ENCODE results near the gene PAAF1. TPM values are rescaled to one million over a fixed set of nuclear protein-coding genes. Genes with fewer than 3 reads are reported as not detected.

Gene PAAF1
- total and polyA plus RNA-seq, 2 donors from 2014 or later = 18.2 to 31.4 TPM

DNA sequence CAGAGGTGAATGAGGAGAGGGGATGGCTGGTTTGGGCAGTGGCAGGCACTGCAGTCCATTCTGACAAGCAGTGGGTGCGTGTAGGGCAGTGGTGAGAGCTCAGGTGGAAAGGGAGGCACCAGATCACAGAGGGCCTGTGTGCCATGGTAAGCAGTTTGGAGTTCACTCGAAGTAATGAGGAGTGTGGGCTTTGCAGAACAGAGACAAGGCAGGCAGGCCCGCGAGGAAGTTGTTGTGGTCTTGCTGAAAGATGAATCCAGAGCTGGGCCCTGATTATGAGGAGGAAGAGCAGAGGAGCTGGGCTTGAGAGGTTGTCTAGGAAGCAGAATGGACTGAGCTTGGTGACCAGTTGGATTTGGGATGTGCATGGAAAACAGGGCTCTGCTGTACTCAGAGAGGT, 72.4 kb downstream of the PAAF1 start:
- Histone ChIP-seq H3K4me3 (ENCODE audit: low read length in 3 of 3) (no peak overlapping the region), H3K27me3 (ENCODE audit: control insufficient read depth, insufficient read depth, low read length) (no peaks in the 10 kb centered on the region), H3K27ac (ENCODE audit: low read depth in 2 of 2, low read length in 2 of 2) (no peak overlapping the region), H3K9ac (ENCODE audit: low read length in 3 of 3) (no peak overlapping the region), H3K4me1 (ENCODE audit: control insufficient read depth in 2 of 3, insufficient read depth in 2 of 3, low read depth in 1 of 3, low read length in 3 of 3) (no peaks in the 10 kb centered on the region), H3K36me3 (ENCODE audit: control insufficient read depth in 2 of 3, insufficient read depth in 3 of 3, low read length in 3 of 3) (no peaks in the 10 kb centered on the region), H3K9me3 (ENCODE audit: control insufficient read depth in 2 of 3, insufficient read depth in 1 of 3, low read length in 3 of 3) (peaks cover 0 to 6% (median 0%) of the 10 kb centered on the region in 3 donors)
- FAIRE-seq = no peak
- TF ChIP-seq, protein P1, sequence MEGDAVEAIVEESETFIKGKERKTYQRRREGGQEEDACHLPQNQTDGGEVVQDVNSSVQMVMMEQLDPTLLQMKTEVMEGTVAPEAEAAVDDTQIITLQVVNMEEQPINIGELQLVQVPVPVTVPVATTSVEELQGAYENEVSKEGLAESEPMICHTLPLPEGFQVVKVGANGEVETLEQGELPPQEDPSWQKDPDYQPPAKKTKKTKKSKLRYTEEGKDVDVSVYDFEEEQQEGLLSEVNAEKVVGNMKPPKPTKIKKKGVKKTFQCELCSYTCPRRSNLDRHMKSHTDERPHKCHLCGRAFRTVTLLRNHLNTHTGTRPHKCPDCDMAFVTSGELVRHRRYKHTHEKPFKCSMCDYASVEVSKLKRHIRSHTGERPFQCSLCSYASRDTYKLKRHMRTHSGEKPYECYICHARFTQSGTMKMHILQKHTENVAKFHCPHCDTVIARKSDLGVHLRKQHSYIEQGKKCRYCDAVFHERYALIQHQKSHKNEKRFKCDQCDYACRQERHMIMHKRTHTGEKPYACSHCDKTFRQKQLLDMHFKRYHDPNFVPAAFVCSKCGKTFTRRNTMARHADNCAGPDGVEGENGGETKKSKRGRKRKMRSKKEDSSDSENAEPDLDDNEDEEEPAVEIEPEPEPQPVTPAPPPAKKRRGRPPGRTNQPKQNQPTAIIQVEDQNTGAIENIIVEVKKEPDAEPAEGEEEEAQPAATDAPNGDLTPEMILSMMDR (IDR thresholded peaks at IDR 0.05; ENCODE audit: borderline replicate concordance, extremely low read depth, insufficient read depth) = no peak
- intact Hi-C loops (cut with DNase I) = no loop called here
- peak in 1 of 5 donors; percentile 30 for DNase-seq

DNA sequence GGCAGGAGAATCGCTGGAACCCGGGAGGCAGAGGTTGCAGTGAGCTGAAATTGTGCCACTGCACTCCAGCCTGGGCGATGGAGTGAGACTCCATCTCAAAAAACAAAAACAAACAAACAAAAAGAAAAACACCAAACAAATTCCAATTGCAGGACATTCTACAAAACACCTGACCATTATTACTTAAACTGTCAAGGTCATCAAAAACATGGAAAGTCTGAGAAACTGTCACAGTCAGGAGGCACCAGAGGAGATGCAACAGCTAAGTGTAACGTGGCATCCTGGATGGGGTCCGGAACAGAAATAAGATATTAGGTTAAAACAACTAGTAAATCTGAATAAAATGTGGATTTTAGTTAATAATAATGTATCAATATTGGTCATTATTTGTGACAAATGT, 73.1 kb downstream of the PAAF1 start:
- Histone ChIP-seq H3K36me3 (ENCODE audit: control insufficient read depth in 2 of 3, insufficient read depth in 3 of 3, low read length in 3 of 3) (no peaks in the 10 kb centered on the region), H3K4me1 (ENCODE audit: control insufficient read depth in 2 of 3, insufficient read depth in 2 of 3, low read depth in 1 of 3, low read length in 3 of 3) (no peaks in the 10 kb centered on the region), H3K27me3 (ENCODE audit: control insufficient read depth, insufficient read depth, low read length) (no peaks in the 10 kb centered on the region), H3K27ac (ENCODE audit: low read depth in 2 of 2, low read length in 2 of 2) (no peak overlapping the region), H3K9me3 (ENCODE audit: control insufficient read depth in 2 of 3, insufficient read depth in 1 of 3, low read length in 3 of 3) (peaks cover 0 to 6% (median 0%) of the 10 kb centered on the region in 3 donors), H3K9ac (ENCODE audit: low read length in 3 of 3) (no peak overlapping the region), H3K4me3 (ENCODE audit: low read length in 3 of 3) (no peak overlapping the region)
- no peak for DNase-seq
- no peak for FAIRE-seq
- intact Hi-C loops (cut with DNase I) = no loop called here
- TF ChIP-seq, protein P1 (IDR thresholded peaks at IDR 0.05; ENCODE audit: borderline replicate concordance, extremely low read depth, insufficient read depth) = no peak

DNA sequence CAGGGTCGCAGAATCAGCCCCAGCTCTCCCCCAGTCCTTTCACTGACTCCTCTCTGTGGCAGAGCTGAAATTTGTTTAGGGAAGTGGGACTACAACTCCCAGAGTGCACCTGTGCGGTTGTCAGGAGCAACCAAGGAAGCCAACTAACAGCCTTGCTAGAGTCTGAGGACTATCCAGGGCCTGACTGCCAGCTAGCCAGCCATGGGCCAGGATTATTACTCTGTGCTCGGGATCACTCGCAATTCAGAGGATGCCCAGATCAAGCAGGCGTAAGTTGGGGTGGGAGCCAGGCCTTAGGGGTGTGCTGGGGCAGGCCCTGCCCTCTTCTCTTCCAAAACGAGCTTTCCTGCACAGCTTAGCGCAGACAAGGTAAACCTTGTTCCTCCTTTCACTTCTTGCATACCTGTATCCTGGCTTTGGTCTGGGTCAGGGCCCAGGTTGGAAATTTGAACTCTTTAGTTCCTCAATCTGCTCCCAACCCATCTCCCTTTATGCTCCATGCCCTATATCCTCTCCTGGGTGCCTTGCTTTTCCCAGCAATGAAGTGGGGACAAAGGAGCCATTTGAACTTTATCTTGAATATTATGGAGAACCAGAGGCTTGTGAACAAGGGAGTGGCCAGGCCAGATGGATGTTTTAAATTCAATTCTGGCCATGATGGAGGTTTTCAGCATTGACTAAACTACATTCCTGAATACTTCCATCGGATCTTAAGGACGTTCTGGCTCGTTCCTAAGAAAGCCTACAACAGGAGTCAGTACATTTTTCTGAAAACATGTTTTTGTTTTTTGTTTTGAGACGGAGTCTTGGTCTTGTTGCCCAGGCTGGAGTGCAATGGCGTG, 74.3 kb downstream of the PAAF1 start, which contains the start of gene DNAJB13:
Gene DNAJB13, plus strand, starts transcription at position 158 of the 842 bp plus-strand sequence. Its CDS starts 44 bp downstream, at position 202.
- Histone ChIP-seq H3K27me3 (ENCODE audit: control insufficient read depth, insufficient read depth, low read length) (no peaks in the 10 kb centered on the region), H3K4me3 (ENCODE audit: low read length in 3 of 3) (no peak within 1 kb of the TSS), H3K36me3 (ENCODE audit: control insufficient read depth in 2 of 3, insufficient read depth in 3 of 3, low read length in 3 of 3) (no peaks in the 10 kb centered on the region), H3K27ac (ENCODE audit: low read depth in 2 of 2, low read length in 2 of 2) (no peak within 1 kb of the TSS), H3K9ac (ENCODE audit: low read length in 3 of 3) (no peak within 1 kb of the TSS), H3K9me3 (ENCODE audit: control insufficient read depth in 2 of 3, insufficient read depth in 1 of 3, low read length in 3 of 3) (peaks cover 0 to 6% (median 0%) of the 10 kb centered on the region in 3 donors), H3K4me1 (ENCODE audit: control insufficient read depth in 2 of 3, insufficient read depth in 2 of 3, low read depth in 1 of 3, low read length in 3 of 3) (no peaks in the 10 kb centered on the region)
- TF ChIP-seq, protein P1 (IDR thresholded peaks at IDR 0.05; ENCODE audit: borderline replicate concordance, extremely low read depth, insufficient read depth) = no peak
- no peak for FAIRE-seq
- intact Hi-C loops (cut with DNase I) = no loop called here
- peak; percentile 64 to 80 (median 70) for DNase-seq

Data from kidney (tissue), 14 donors.